ENCODE results near the gene CNPY4.

CNPY4 gene

DNA sequence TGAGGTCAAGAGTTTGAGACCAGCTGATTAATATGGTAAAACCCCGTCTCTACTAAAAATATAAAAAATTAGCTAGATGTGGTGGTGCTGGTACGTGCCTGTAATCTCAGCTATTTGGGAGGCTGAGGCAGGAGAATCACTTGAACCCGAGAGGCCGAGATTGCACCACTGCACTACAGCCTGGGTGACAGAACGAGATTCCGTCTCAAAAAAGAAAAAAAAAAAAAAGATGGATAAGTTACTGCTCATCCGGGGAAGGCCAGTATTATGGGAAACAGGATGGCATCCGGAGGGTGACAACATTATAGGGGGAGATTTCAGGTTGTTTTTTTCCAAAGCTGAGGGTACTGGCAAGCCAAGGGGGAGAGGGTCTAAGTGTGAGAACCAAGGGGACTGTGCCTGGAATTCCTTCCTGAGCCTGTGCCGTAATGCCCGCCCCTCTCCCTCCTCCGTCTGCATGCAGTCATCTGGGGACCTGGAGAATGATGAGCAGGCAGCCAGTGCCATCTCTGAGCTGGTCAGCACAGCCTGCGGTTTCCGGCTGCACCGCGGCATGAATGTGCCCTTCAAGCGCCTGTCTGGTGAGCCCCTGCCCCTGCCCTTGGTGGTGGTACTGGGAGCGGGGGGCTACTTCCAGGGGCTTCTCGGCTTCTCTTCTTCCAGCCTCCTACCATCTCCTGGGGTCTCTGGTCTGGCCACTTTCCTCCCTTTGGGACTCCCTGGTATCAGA lies 33.7 kb downstream of the CNPY4 start:
- no peak for DNase-seq

DNA sequence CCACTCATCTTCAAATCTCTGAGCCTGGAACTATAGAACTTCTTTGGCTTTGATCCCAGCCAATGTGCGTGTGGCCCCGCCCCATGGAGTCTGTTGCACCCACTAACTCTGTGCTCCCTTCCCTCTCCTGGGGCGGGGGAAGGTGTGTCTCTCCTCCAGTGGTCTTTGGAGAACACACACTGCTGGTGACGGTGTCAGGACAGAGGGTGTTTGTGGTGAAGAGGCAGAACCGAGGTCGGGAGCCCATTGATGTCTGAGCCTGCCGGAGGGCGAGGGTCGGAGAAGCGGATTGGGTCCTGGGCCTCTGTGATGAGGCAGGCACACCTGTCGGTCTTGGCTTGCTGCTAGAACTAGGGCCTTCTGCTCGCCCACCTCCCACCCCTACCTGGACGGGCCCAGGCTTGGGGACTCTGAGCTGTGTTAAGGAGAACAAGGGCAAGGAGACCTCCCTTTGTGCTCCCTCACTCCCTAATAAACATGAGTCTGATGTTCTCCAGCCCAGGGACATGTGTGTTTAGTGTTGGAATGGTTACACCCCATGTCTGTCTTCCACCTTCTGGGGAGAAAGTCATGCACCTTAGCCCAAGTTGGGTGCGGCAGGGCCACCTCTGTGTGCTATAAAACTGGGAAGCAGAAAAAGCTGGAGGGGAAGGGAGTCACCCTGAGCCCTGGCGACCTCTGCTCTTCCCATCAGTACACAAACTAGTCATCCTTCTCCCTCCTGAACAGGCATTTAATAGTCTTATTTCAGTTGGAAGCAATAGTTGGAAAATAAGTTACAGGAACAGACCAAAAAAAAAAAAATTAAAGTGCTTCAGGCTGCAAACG lies 34.5 kb downstream of the CNPY4 start:
- no peak for DNase-seq

DNA sequence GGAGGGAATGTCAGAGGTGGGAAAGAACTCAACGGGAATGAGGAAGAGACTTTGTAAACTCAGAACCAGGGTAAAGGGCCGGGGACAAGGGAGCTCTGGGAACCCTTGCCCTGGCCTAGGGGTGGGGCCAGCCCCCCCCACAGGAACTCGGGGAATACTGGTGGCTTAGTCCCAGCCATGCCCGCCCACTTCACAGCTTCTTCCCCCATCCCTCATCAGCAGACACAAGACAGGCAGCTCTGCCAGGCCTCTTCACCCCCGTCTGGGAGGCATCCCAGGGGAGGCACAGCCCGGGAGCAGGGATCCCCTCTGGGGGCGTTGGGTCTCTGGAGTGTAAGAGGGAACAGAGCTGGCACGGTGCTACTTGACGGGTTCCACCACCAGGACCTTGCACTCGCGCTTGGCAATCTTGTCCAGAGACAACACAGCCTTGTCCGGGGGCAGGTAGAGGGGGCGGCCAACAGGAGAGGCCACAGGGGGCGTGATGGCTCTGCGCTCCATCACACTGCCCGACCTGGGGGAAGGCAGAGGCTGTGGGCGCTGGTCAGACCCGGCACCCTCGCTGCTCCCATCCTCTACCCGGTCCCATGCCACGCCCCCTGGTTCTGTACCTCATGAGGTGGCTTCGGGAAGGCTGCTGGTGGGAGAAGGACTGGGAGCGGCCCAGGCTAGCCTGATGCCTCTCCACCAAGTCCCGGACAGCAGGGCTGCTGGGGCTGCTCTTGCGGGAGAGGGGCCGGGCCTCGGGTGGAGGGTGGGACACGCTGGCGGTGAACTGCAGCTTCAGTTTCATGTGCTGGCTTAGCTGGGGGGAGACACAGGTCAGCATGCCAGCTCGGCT lies 35.4 kb downstream of the CNPY4 start:
- no peak for DNase-seq

DNA sequence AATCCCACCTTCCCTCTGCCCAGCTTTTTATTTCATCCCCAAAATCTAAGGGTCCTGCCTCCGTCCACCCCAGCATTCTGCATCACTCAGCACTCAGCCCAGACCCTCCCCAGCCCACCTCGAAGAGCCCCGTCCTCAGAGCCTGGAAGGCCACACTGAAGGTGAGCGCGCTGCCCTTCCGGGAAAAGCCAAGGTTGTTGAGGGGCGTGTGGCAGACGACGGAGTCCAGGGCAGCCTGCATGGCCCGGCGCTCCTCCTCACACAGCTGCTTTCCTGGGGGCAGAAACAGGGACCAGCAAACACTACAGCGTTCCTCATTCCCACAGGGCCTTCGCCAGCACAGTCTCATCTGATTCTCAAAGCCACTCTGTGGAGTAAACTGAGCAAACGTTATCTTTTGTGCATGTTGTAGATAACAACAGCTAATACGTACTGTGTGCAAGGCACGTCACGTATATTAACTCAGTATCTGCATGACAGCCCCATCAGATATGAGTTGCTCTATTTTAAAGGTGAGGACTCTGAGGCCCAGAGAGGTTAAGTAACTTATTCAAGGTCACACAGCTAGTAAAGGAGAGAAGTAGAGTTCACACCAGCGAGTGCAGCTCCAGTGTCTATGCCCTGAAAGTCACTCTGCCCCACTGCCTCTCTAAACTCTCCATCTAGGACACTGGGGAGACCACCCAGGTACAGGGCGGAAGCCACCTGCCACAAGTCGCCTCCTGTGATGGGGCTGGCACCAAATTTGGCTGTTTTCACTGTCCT lies 36.3 kb downstream of the CNPY4 start:
- DNase-seq: no peak

DNA sequence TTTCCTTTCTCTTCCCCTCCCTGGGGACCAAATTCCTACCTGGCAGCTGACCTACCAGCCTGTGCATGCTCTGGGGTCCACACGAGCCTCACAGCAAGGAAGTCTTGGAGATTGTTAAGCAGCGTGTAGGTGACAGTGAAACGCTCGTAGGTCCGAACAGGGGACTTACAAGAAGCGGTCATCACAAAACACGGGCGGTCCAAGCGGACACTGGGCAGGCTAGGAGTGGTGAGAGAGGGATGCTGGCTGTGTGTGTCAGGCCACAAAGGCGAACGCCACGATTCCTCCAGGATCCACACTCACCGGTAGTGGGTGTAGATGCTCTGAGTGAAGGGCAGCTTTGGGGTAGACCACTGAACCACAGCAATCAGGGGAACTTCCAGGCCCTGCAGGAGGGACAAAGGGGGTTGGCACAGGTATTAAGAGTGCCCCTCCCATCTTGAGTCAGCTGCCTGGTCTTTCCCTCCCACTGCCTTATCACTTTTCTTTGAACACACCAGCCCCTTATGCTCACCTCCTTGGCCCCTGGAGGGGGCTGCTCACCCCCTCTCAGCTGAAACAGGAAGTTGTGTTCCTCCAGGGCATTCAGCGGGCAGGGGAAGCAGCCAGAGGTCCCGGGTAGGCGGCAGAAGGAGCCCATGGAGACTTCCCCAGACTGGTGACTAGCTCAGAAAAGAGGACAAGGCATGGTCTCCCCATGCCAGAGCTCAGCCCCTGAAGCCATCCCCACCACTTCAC lies 37.1 kb downstream of the CNPY4 start:
- DNase-seq: peak; percentile 58

DNA sequence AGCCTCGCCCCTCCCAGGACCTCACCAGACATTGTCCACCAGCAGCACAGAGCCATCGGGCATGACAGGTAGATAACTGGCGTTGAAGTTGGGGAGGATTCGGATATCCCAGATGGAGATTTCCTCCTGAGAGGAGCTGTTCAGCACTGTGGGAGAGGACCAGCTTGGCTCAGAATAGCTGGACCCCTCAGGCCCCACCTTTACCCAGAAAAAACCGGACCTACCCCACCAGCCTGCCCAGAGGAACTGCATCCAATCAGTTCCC lies 37.6 kb downstream of the CNPY4 start:
- DNase-seq: no peak

DNA sequence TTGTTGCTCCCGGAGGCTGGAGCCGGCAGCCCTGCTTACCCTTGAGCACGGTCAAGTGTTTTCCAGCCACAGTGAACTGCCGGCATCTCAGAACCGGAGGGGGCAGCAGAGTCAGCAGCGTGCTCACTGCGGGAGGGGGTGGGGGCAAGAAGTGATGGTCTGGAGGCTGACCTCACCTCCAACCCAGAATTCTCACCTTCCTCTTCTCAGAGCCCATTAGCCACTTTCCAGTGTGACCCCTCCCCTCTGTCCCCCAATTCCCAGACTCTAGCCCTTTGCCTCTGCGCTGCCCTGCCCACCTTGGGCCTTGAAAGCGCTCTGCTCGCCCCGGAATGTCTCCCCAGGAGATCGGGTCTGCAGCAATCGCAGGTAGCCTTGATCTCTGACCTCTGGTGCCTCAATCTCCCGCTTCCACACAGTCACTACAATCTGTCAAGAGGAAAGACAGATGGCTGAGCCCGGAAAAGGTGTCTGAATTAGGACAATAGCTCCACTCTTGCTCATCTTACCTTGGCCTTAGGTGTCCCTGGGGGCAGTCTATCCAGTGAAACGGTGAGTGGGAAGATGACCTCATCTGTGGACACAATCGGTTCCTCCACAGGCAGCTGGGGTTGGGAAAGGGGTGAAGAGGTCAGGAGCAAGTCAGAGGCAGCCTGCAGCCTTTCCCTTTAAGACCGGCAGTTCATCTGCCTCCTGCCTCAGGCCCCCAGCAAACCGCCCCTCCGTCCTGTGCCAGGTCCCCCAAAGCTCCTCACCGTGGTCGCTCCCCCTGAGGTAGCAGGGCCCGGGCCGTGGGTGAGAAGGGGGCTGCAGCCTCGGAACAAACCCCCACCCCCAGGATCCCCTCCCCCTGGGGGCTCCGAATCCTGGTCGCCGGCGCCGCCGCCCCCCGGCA lies 38.1 kb downstream of the CNPY4 start:
- no peak for DNase-seq

DNA sequence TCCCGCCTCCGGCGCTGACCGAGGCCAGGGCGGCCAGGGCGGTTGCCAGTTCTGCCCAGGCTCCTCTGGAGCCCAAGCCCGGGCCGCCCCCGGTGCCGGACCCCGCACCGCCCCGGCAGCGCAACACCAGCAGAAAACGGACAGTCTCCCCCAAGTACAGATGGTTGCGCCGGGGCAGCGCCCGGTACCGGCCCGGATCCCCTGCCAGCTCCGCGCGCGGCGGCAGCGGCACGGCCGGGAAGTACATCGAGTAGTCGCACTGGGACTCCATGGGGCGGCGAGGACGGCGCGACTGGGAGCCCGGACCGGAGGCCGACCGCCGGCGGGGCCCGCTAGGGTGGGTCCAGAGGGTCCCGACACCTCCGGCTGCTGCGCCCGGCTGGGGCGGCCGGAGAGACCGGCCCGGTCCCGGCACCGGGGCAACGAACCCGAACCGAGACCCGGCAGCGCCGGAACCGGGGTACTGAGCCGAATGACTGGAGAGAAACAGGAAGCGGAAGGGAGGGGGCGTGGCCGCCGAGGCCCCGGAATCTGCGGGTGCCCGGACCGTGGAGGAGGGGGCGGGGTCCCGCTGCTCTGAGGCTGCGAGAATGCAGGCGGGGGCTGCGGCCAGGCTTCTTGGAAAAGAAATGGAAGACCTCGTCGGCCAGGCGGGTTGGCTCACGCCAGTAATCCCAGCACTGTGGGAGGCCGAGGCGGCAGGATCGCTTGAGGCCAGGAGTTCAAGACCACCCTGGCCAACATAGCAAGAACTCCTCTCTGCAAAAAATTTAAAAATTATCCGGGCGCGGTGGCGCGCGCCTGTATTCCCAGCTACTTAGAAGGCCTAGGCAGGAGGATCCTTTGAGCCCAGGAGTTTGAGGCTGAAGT lies 39.0 kb downstream of the CNPY4 start, which contains the start of gene TRAPPC14:
Gene TRAPPC14, minus strand, starts transcription at position 495 of the 870 bp plus-strand sequence. Its CDS starts 224 bp downstream, at position 271.
- peak; percentile 87 for DNase-seq

DNA sequence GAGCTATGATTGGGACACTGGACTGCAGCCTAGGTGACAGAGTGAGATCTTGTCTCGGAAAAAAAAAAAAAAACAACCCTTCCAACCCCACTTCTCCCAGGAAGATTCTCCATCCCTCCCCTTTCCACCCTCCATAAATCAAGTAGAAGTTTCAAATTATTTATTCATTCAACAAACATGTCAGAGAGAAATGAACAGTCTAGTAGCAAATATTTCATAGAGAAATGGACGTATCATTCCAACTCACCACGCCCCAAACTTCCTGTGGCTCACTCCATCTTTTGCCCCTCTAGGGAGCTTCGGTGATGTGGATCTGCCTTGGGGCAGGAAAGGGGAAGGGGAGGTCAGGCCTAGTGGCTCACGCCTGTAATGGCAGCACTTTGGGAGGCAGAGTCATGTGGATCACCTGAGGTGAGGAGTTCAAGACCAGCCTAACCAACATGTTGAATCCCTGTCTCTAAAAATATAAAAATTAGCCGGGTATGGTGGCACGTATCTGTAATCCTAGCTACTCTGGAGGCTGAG lies 39.7 kb downstream of the CNPY4 start:
- no peak for DNase-seq

DNA sequence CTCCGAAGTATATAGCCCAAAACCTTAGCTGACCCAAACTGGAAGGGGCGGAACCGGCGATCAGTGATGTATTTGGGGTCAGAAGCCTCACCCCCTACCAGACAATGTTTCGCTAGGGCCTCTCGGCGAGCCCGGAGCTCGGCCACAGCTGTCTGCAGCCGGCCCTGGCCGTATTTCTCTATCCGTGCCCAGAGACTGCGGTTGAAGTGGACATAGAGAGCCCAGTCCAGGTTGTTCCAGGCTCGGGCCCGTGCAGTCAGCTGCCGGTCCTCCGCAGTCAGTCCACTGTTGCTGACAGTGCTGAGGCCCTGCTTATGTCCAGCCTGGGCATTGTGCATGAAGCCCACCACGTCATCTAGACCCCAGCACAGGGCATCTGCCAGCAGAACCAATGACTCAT lies 40.6 kb downstream of the CNPY4 start:
- no peak for DNase-seq

DNA sequence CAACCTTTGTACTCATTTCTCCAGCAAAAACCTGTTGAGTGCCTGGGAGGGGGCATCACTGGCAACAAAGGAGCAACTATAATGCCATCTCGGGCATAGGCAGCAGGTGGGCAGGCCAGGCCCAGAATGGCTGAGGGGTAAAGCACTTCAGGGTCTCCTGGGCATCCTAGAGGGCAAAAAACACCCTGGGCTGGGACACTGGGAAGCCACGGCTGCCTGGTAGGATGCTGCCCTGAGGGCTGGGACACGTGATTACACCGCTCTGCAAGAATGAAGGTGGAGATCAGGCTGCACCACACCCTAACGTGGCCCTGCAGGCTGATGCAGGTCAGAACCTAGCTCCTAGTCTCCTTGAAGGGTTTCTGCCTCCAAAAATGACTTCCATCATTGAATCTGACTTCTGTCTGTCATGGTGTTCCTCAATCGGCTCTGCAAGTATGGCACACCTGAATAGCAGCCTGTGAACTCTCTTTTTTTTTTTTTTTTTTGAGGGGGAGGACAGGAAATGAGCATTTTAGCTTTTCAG lies 43.6 kb downstream of the CNPY4 start:
- peak; percentile 21 for DNase-seq

DNA sequence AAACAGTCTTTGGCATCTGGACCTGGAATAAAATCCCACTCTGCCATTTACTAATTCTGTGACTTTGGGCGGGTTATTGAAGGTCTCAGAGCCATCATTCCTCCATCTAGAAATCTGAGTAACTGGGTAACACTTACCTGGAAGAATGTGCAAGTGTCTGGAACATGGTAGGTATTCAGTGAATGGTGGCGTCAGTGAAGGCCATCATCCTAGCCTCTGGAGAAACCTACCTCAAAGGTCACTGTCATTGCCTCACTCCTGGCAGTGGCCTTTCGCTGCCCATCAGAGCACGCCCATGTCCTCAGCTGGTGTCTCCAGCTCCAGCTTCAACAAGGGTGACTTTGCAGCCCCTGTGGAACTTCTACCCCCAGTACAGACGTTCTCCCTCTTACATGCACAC lies 44.4 kb downstream of the CNPY4 start:
- no peak for DNase-seq

DNA sequence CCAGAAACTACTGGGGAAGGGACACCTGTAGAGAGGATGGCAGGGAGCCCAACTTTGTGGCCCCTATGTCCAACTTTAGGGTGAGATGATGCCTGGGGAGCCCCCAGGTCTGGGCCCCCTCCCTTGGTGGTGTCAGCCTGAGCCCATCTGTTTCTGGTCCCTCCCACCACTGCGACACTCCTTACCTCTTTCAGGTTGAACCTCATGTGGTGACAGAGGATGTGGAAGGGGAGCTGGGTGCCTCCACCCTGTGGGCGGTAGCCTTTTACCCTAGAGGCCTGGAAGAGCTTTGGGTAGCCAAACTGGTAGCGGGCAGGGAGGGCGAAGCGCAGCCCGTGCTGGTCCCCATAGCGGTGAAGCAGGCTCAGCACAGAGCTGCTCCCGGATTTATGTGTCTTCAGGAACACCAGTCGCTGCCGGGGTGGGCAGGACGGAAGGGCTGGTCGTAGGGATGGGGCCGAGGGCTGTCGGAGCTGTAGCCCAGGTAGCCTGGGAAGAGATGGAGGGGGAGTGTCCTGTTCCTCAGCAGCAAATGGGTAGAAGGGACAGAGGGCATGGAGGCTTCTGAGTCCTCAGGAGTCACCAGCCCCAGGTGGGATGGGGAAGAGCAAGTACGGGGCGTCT lies 47.0 kb downstream of the CNPY4 start:
- peak; percentile 51 for DNase-seq

DNA sequence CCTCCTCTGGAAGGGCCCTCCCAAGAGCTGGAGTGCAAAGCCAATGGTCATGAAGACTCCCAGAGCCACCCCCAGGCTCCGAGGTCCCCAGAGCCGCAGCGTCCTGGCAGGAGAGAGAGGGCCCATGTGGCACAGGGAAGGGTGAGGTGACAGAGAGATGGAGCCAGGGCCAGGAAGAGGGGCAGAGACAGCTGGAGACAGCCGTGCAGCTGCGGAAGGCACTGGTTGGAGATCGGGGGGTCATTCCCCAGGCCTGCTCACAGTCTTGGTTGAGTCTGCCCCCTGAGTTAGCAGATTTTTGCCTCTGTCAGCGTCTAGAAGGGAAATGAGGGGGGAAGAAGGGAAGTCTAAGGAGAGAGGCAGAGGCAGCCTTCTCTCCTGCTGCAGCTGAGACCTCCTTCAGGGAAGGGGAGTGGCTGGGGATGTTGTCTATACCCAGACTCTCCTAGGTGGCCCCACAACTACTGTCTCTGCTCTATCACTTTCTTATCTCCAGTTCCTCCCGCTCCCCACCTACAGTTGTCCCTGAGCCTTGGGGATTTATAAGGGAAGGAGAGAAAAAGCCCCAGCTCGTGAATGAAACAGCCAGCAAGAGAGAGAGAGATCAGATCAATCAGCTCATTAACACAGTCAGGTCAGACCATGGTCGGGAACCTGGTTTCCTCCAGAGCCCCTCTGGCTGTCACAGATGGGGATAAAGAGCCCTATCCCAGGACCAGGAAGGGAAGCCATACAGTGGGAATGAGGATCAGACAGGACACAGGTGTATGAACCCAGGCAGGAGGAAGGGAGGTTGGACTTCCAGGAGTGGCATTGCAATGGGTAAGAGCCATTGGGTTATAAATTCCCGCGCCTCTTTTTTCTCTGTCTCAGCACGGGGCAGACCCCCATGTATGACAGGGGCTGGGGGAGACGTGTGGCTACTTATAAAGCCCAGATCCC lies 47.8 kb downstream of the CNPY4 start:
- DNase-seq: no peak

DNA sequence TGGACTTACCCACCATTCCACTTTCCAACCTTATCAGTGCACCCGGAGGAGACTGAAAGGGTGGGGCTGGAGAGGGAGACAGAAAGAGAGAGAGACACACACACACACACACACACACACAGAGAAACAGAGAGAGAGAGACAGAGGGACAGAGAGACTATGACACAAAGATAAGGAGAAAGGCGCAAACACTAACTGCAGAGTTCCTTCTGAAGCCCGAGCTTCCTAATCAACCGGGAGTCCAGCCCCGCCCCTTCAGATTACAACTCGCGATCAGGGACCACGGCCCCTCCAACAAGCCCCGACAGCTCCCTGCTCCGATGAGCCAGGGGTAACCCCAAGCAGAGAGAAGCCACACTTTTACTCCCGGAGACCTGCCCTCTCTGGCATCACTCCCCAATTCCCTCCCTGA lies 48.5 kb downstream of the CNPY4 start:
- peak; percentile 28 for DNase-seq

DNA sequence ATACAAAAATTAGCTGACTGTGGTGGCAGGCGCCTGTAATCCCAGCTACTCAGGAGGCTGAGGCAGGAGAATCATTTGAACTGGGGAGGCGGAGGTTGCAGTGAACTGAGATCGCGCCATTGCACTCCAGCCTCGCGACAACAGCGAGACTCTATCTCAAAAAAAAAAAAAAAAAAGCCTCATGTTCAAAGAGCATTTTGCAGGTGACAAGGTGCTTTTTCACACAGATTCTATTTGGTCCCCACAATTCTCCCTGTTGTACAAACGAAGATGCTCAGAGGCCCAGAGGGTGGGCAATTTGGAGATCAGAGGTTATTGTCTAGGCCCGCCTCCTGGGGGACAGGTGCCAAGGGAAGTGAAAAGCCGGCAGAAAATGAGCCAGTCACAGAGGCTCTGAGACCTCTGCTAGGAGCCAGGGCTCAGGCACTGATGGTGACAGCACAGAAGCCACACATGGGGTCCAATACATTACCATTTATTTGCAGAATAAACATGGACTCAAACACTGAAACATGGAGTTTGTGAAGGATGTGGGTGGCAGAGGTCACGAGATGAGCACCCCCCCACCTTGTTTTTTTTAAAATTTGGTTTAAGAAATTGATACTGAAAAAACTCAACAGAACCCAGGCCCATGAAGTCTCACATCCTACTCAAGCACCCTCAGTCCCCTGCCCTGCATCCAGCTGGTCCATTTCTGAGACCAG lies 49.9 kb downstream of the CNPY4 start:
- DNase-seq: no peak

Measured in CD4-positive, alpha-beta T cell treated with Interleukin-21 for 1 hour (primary cell).